WTC11 (cell line): ENCODE measurements around the gene APPL1. TPM values are rescaled to one million over a fixed set of nuclear protein-coding genes. Genes with fewer than 3 reads are reported as not detected.

Experiments
- ATAC-seq: fragments of 200-7000 bp; cut with Tn5 transposase; 2 replicates; pipeline ENCODE4 v1.10.0; 2021; ENCODE audit warnings: mild to moderate bottlenecking, moderate library complexity
- CTCF ChIA-PET: fragments of 300-600 bp; sonication (Branson Sonifier 250); formaldehyde crosslinking; loops from one replicate; lab custom pipeline; 2021; ENCODE audit warnings: antibody characterized with exemption; lab: Charles Lee
- POLR2A ChIA-PET: fragments of 350-600 bp; sonication (Branson Sonifier 250); formaldehyde crosslinking; loops from one replicate; lab custom pipeline; 2021; ENCODE audit warnings: antibody characterized with exemption; lab: Charles Lee
- DNase-seq: peaks from one replicate; pipeline ENCODE4 v3.0.0; 2021; ENCODE audit warnings: low spot score
- H3K27ac Mint-ChIP-seq: 2 replicates; pipeline ENCODE4 v1.8.0; 2021; ENCODE audit warnings: mixed read lengths
- H3K27me3 Mint-ChIP-seq: 2 replicates; pipeline ENCODE4 v1.8.0; 2021; ENCODE audit warnings: low read depth, mild to moderate bottlenecking, moderate library complexity, mixed read lengths
- H3K36me3 Mint-ChIP-seq: 2 replicates; pipeline ENCODE4 v1.8.0; 2021; ENCODE audit warnings: mixed read lengths
- H3K4me1 Mint-ChIP-seq: 2 replicates; pipeline ENCODE4 v1.8.0; 2022; ENCODE audit warnings: mixed read lengths
- H3K4me3 Mint-ChIP-seq: 2 replicates; pipeline ENCODE4 v1.8.0; 2021; ENCODE audit warnings: mild to moderate bottlenecking, moderate library complexity, mixed read lengths
- H3K9me3 Mint-ChIP-seq: 2 replicates; pipeline ENCODE4 v1.8.0; 2021; ENCODE audit warnings: mixed read lengths
- ARID4B ChIP-seq: sonication (generic); formaldehyde crosslinking; IDR thresholded peaks from 2 replicates; pipeline ENCODE4 v1.8.0; 2023; ENCODE audit warnings: missing genetic modification reagents, mild to moderate bottlenecking, borderline replicate concordance
- ATF1 ChIP-seq: sonication (generic); formaldehyde crosslinking; IDR thresholded peaks from 2 replicates; pipeline ENCODE4 v1.8.1; 2023; ENCODE audit warnings: mild to moderate bottlenecking, moderate library complexity, missing genetic modification reagents
- CREB1 ChIP-seq: sonication (generic); formaldehyde crosslinking; IDR thresholded peaks from 2 replicates; pipeline ENCODE4 v1.8.0; 2023; ENCODE audit warnings: mild to moderate bottlenecking, missing genetic modification reagents
- E2F4 ChIP-seq: sonication (generic); formaldehyde crosslinking; IDR thresholded peaks from 2 replicates; pipeline ENCODE4 v1.8.1; 2022; ENCODE audit warnings: low read depth, mild to moderate bottlenecking, moderate library complexity, missing genetic modification reagents, borderline replicate concordance
- FOXK1 ChIP-seq: sonication (generic); formaldehyde crosslinking; IDR thresholded peaks from 2 replicates; pipeline ENCODE4 v1.8.0; 2022; ENCODE audit warnings: mild to moderate bottlenecking, moderate library complexity, missing genetic modification reagents
- FOXP1 ChIP-seq: sonication (generic); formaldehyde crosslinking; IDR thresholded peaks from 2 replicates; pipeline ENCODE4 v1.8.0; 2022; ENCODE audit warnings: missing genetic modification reagents, mild to moderate bottlenecking, moderate library complexity, borderline replicate concordance
- GTF2I ChIP-seq: fragments of 250-450 bp; sonication (Bioruptor Pico); conservative IDR thresholded peaks from 2 replicates; pipeline ENCODE4 v1.4.0; 2021; ENCODE audit warnings: mild to moderate bottlenecking
- KAT7 ChIP-seq: sonication (generic); formaldehyde crosslinking; IDR thresholded peaks from 2 replicates; pipeline ENCODE4 v1.8.1; 2023; ENCODE audit warnings: missing genetic modification reagents, mild to moderate bottlenecking, borderline replicate concordance
- MYBL2 ChIP-seq: sonication (generic); formaldehyde crosslinking; IDR thresholded peaks from 2 replicates; pipeline ENCODE4 v1.8.1; 2023; ENCODE audit warnings: mild to moderate bottlenecking, moderate library complexity, missing genetic modification reagents
- NFE2L1 ChIP-seq: sonication (generic); formaldehyde crosslinking; IDR thresholded peaks from 2 replicates; pipeline ENCODE4 v1.8.1; 2023; ENCODE audit warnings: missing genetic modification reagents
- NR2C2 ChIP-seq: sonication (generic); formaldehyde crosslinking; IDR thresholded peaks from 2 replicates; pipeline ENCODE4 v1.8.0; 2022; ENCODE audit warnings: mild to moderate bottlenecking, missing genetic modification reagents
- PRRX2 ChIP-seq: fragments of 250-450 bp; sonication (Bioruptor Pico); IDR thresholded peaks from 2 replicates; pipeline ENCODE4 v1.8.0; 2021; ENCODE audit warnings: mild to moderate bottlenecking
- SMAD4 ChIP-seq: sonication (generic); formaldehyde crosslinking; IDR thresholded peaks from 2 replicates; pipeline ENCODE4 v1.8.0; 2022; ENCODE audit warnings: mild to moderate bottlenecking, missing genetic modification reagents
- SP1 ChIP-seq: sonication (generic); formaldehyde crosslinking; conservative IDR thresholded peaks from 2 replicates; pipeline ENCODE4 v1.8.1; 2022; ENCODE audit warnings: missing genetic modification reagents
- TCF7 ChIP-seq: sonication (generic); formaldehyde crosslinking; IDR thresholded peaks from 2 replicates; pipeline ENCODE4 v1.8.0; 2022; ENCODE audit warnings: mild to moderate bottlenecking, low read depth, missing genetic modification reagents, moderate library complexity
- USF2 ChIP-seq: sonication (generic); formaldehyde crosslinking; IDR thresholded peaks from 2 replicates; pipeline ENCODE4 v1.8.1; 2023; ENCODE audit warnings: mild to moderate bottlenecking, missing genetic modification reagents, moderate library complexity
- ZNF121 ChIP-seq: sonication (generic); formaldehyde crosslinking; IDR thresholded peaks from 2 replicates; pipeline ENCODE4 v1.8.0; 2023; ENCODE audit warnings: missing genetic modification reagents
- ZNF317 ChIP-seq: sonication (generic); formaldehyde crosslinking; IDR thresholded peaks from 2 replicates; pipeline ENCODE4 v1.8.1; 2023; ENCODE audit warnings: low read depth, mild to moderate bottlenecking, moderate library complexity, missing genetic modification reagents, borderline replicate concordance
- ZNF396 ChIP-seq: fragments of 250-450 bp; sonication (Bioruptor Pico); IDR thresholded peaks from 2 replicates; pipeline ENCODE4 v1.8.0; 2021; ENCODE audit warnings: mild to moderate bottlenecking, moderate library complexity, borderline replicate concordance
- ZNF423 ChIP-seq: fragments of 250-450 bp; sonication (Bioruptor Pico); IDR thresholded peaks from 2 replicates; pipeline ENCODE4 v2.1.2; 2022; ENCODE audit warnings: mild to moderate bottlenecking, moderate library complexity
- ZNF671 ChIP-seq: fragments of 250-450 bp; sonication (Bioruptor Pico); IDR thresholded peaks from 2 replicates; pipeline ENCODE4 v1.8.0; 2021; ENCODE audit warnings: mild to moderate bottlenecking
- total RNA-seq: library from RNA; stranded (reverse); gene quantifications from 3 replicates; pipeline ENCODE4 v1.2.3, GENCODE V29; 2021
- TF ChIP-seq, protein P1 (sequence below): fragments of 250-450 bp; sonication (Bioruptor Pico); IDR thresholded peaks from 2 replicates; pipeline ENCODE4 v1.8.0; 2021; ENCODE audit warnings: mild to moderate bottlenecking
- TF ChIP-seq, protein P2 (sequence below): fragments of 250-450 bp; sonication (Bioruptor Pico); conservative IDR thresholded peaks from 2 replicates; pipeline ENCODE4 v1.9.0; 2021; ENCODE audit warnings: mild to moderate bottlenecking

APPL1 gene
- total RNA-seq, 1 experiment from 2014 or later = 35.8 TPM

GRCh38 chr3:57274845-57275244, 47.3 kb downstream of the APPL1 start:
- Mint-ChIP-seq H3K4me1 (no peaks in the 10 kb centered on the region), H3K27me3 (no peaks in the 10 kb centered on the region), H3K9me3 (peaks cover 9% of the 10 kb centered on the region), H3K4me3 (no peak overlapping the region), H3K36me3 (peaks cover 21% of the 10 kb centered on the region), H3K27ac (no peak overlapping the region)
- DNase-seq = no peak
- no peak for ATAC-seq
- ChIA-PET CTCF (interaction anchor here (0.7 kb wide), 1 partner anchor 103 kb away, joined by 3 read pairs; no protein-coding TSS in a partner anchor), POLR2A (no interaction called here)
- TF ChIP-seq ZNF671 (CRISPR knock-in tag) = no peak
- TF ChIP-seq E2F4 = no peak
- no peak for TF ChIP-seq ARID4B (CRISPR knock-in tag)
- TF ChIP-seq ATF1 (CRISPR knock-in tag) = no peak

- H3K4me1 Mint-ChIP-seq = no peaks in the 10 kb centered on the region
- no peaks in the 10 kb centered on the region for H3K27me3 Mint-ChIP-seq
- H3K36me3 Mint-ChIP-seq = peaks cover 24% of the 10 kb centered on the region
Observed at GRCh38 chr3:57275393-57275792, 47.9 kb downstream of the APPL1 start.

GRCh38 chr3:57278237-57278636, 50.7 kb downstream of the APPL1 start:
- TF ChIP-seq ZNF121 (CRISPR knock-in tag) = no peak
- no peak for TF ChIP-seq NFE2L1 (CRISPR knock-in tag)
- TF ChIP-seq, protein P1, sequence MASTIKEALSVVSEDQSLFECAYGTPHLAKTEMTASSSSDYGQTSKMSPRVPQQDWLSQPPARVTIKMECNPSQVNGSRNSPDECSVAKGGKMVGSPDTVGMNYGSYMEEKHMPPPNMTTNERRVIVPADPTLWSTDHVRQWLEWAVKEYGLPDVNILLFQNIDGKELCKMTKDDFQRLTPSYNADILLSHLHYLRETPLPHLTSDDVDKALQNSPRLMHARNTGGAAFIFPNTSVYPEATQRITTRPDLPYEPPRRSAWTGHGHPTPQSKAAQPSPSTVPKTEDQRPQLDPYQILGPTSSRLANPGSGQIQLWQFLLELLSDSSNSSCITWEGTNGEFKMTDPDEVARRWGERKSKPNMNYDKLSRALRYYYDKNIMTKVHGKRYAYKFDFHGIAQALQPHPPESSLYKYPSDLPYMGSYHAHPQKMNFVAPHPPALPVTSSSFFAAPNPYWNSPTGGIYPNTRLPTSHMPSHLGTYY (CRISPR knock-in tag) = no peak
- TF ChIP-seq, all 79 proteins: peak for 0
- DNase-seq (no peak), ATAC-seq (no peak)
- Mint-ChIP-seq H3K9me3 (peaks cover 16% of the 10 kb centered on the region), H3K36me3 (peaks cover 18% of the 10 kb centered on the region), H3K4me3 (no peak overlapping the region), H3K27ac (no peak overlapping the region), H3K4me1 (no peaks in the 10 kb centered on the region), H3K27me3 (no peaks in the 10 kb centered on the region)
- CTCF ChIA-PET = no interaction called here
- POLR2A ChIA-PET = no interaction called here

More at GRCh38 chr3:57275393-57275792, 47.9 kb downstream of the APPL1 start:
- ChIA-PET CTCF (no interaction called here), POLR2A (no interaction called here)
- H3K9me3 Mint-ChIP-seq = peaks cover 13% of the 10 kb centered on the region
- TF ChIP-seq ZNF423 (no peak), SP1 (no peak), ZNF396 (no peak), PRRX2 (CRISPR knock-in tag) (no peak), FOXK1 (no peak), MYBL2 (CRISPR knock-in tag) (no peak), USF2 (no peak), GTF2I (no peak), TCF7 (CRISPR knock-in tag) (no peak), FOXP1 (no peak), CREB1 (CRISPR knock-in tag) (no peak), SMAD4 (CRISPR knock-in tag) (no peak), ZNF317 (no peak), NFE2L1 (CRISPR knock-in tag) (no peak), KAT7 (CRISPR knock-in tag) (no peak), NR2C2 (CRISPR knock-in tag) (no peak)
- TF ChIP-seq, protein P2, sequence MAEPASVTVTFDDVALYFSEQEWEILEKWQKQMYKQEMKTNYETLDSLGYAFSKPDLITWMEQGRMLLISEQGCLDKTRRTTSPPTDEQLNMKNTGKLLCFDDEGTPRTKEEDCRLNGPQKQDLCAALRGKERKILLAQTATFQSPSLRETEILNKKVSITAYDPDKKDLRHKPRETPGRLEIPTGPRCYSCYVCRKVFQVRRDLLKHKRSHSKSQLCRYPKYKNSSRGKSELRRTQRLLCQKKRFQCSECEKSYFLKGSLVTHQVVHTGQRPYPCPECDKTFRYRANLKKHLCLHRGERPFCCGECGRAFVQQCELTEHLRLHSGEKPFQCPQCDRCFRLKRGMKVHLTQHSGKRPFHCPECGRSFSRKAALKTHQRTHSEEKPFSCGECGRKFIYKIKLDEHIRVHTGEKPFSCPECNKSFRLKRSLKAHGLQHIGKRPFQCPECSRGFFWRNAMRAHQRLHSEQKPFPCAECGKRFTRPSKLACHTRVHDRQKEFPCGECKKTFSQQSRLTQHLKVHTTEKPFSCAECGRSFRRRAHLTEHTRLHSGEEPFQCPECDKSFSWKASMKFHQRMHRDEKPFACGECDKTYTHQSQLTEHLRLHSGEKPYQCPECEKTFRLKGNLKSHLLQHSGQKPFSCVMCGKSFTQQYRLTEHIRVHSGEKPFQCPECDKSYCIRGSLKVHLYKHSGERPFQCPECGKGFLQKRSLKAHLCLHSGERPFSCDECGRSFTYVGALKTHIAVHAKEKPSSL (CRISPR knock-in tag) = no peak
- DNase-seq (no peak), ATAC-seq (no peak)
- no peak overlapping the region for H3K4me3 Mint-ChIP-seq
- H3K27ac Mint-ChIP-seq = no peak overlapping the region
